RWPE2 (cell line): ENCODE measurements around the gene TEKT3.

Experiments
- ATAC-seq: fragments of 200-7000 bp; cut with Tn5 transposase; 3 replicates; pipeline ENCODE4 v1.9.1; 2021; ENCODE audit warnings: low read depth
- DNase-seq: peaks from one replicate; pipeline ENCODE4 v3.0.0-alpha.2; 2020; ENCODE audit warnings: low spot score
- H3K27ac ChIP-seq: fragments of 450-650 bp; 2 replicates; pipeline ENCODE4 v1.5.1; 2017; ENCODE audit warnings: mild to moderate bottlenecking; ENCODE audit not compliant: poor library complexity, severe bottlenecking
- H3K27me3 ChIP-seq: fragments of 250-450 bp; sonication (Bioruptor Pico); 2 replicates; pipeline ENCODE4 v1.5.1; 2021; ENCODE audit warnings: mild to moderate bottlenecking, moderate library complexity; ENCODE audit not compliant: insufficient read depth, poor library complexity, severe bottlenecking
- H3K36me3 ChIP-seq: fragments of 250-450 bp; sonication (Bioruptor Pico); 2 replicates; pipeline ENCODE4 v1.5.1; 2020; ENCODE audit warnings: low read depth, mild to moderate bottlenecking, moderate library complexity
- H3K4me1 ChIP-seq: fragments of 250-450 bp; sonication (Bioruptor Pico); 2 replicates; pipeline ENCODE4 v1.5.1; 2021; ENCODE audit warnings: mild to moderate bottlenecking, moderate library complexity; ENCODE audit not compliant: insufficient read depth, poor library complexity, severe bottlenecking
- H3K4me3 ChIP-seq: fragments of 250-450 bp; sonication (Bioruptor Pico); 2 replicates; pipeline ENCODE4 v1.5.1; 2021; ENCODE audit warnings: mild to moderate bottlenecking, moderate library complexity; ENCODE audit not compliant: severe bottlenecking
- H3K9me3 ChIP-seq: fragments of 250-450 bp; sonication (Bioruptor Pico); 2 replicates; pipeline ENCODE4 v1.5.1; 2021; ENCODE audit warnings: mild to moderate bottlenecking, moderate library complexity; ENCODE audit not compliant: severe bottlenecking
- TF ChIP-seq, protein P1 (sequence below): fragments of 450-650 bp; IDR thresholded peaks from one replicate; pipeline ENCODE4 v1.5.1; 2017; ENCODE audit warnings: mild to moderate bottlenecking, moderate library complexity; ENCODE audit not compliant: poor library complexity, severe bottlenecking

Gene TEKT3

DNA sequence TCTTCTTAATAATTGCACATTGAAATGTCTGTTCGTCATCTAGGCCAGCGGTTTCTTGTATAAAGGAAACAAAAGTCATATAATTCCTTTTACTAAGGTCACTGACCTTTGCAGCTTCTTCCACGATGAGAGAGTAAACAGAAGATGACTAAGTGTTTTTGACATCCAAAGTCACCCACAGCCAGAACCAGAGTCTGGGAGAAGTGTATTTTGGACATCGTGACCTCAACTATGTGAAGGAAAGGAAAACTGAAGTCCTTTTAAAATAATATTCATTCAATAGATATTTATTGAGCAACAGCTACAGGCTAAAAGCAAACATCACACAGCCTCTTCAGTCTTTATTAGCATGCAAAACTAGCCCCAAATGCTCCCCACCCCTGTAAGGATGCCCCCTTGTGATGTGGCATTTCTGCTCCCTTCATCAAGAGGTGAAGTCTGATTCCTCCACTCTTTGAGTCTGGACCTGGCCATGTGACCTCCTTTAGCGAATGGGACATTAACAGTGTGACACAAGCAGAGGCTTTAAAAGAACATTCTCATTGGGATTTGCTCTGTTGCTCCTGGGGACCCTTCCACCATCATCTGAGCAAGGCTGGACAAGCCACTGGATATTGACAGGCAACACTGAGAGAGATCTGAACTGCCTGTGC lies 68.1 kb downstream of the TEKT3 start:
- TF ChIP-seq, protein P1, sequence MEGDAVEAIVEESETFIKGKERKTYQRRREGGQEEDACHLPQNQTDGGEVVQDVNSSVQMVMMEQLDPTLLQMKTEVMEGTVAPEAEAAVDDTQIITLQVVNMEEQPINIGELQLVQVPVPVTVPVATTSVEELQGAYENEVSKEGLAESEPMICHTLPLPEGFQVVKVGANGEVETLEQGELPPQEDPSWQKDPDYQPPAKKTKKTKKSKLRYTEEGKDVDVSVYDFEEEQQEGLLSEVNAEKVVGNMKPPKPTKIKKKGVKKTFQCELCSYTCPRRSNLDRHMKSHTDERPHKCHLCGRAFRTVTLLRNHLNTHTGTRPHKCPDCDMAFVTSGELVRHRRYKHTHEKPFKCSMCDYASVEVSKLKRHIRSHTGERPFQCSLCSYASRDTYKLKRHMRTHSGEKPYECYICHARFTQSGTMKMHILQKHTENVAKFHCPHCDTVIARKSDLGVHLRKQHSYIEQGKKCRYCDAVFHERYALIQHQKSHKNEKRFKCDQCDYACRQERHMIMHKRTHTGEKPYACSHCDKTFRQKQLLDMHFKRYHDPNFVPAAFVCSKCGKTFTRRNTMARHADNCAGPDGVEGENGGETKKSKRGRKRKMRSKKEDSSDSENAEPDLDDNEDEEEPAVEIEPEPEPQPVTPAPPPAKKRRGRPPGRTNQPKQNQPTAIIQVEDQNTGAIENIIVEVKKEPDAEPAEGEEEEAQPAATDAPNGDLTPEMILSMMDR = no peak
- H3K27me3 ChIP-seq = no peaks in the 10 kb centered on the region
- ATAC-seq (peak; percentile 82), DNase-seq (no peak)
- H3K4me3 ChIP-seq = no peak overlapping the region
- no peaks in the 10 kb centered on the region for H3K36me3 ChIP-seq
- H3K4me1 ChIP-seq = peaks cover 3% of the 10 kb centered on the region
- H3K9me3 ChIP-seq = no peaks in the 10 kb centered on the region
- H3K27ac ChIP-seq = no peak overlapping the region

DNA sequence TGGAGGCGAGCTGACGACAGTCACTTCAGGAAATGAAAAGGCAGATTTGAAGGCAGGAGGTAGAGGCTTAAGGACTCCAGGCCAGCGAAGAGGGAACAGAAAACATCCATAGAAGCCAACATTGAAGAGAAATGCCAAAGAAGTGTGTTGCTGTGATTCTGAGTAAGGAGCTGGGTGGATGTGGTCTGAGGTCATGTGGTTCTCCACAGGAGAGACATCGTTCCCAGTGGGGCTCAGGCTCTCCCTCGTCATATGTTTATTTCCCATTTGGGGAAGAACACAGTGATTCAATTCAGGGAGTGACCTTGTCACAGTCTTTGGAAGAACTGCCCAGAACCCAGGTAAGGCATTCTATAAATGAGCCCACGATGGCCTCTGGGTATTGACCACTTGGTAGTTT lies 69.7 kb downstream of the TEKT3 start:
- DNase-seq (no peak), ATAC-seq (no peak)
- TF ChIP-seq, protein P1 = no peak
- H3K27me3 ChIP-seq = peaks cover 9% of the 10 kb centered on the region
- no peaks in the 10 kb centered on the region for H3K9me3 ChIP-seq
- no peak overlapping the region for H3K27ac ChIP-seq
- peaks cover 3% of the 10 kb centered on the region for H3K4me1 ChIP-seq
- no peaks in the 10 kb centered on the region for H3K36me3 ChIP-seq
- no peak overlapping the region for H3K4me3 ChIP-seq

DNA sequence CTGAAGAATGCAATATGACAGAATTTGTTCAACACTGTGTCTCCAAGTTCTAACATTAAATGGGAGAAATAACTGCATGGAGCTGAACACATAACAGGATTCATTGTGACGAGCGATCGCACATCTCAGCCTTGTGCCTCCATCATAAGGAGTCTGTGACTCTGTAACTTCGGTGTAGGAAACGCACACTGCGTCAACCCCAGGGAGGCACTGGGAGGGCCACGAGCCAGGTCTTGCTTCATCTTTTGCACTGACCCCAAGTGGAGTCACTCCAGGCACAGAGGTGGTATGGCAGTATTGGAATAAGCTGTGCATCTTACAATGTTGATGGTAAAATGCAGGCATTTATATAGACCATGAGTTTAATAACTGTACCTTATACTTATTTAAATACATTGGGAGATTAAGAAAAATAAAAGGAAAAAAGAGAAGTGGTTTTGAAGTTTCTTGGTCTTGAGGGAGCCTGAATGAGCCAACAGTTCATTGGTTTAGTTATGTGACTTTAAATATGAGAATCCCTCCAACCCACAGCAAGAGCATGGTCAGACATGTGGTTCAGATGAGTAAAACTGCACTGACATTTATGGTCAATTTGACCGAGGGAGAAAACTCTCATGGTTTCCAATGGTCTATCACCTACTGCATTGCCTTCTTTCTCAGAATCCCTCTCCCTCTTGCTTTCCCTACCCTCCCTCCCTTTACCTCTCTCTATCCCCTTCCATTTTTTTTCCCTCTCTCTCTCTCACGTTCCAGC lies 70.6 kb downstream of the TEKT3 start:
- Histone ChIP-seq H3K27me3 (peaks cover 16% of the 10 kb centered on the region), H3K4me1 (peaks cover 3% of the 10 kb centered on the region), H3K4me3 (no peak overlapping the region), H3K27ac (no peak overlapping the region), H3K9me3 (no peaks in the 10 kb centered on the region), H3K36me3 (no peaks in the 10 kb centered on the region)
- TF ChIP-seq, protein P1 = no peak
- no peak for DNase-seq
- no peak for ATAC-seq

DNA sequence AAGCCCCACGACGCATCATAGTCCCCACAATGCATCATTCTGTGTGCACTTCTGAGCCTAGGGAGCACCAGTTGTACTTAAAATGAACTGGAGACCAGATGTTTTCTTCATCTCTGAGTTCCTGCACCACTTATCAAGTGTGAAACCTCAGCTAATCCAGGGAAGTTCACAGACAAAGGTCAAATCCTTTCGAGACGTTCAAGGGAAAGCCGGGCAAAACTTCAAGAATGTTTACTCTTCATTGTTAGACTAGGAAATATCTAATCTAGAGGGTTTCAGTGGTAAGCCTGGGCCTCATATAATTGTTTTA lies 71.7 kb downstream of the TEKT3 start:
- no peak for ATAC-seq
- H3K27me3 ChIP-seq = peaks cover 27% of the 10 kb centered on the region

More for the DNA sequence above, 71.7 kb downstream of the TEKT3 start:
- Histone ChIP-seq H3K36me3 (no peaks in the 10 kb centered on the region), H3K4me3 (no peak overlapping the region), H3K27ac (no peak overlapping the region), H3K9me3 (no peaks in the 10 kb centered on the region), H3K4me1 (peaks cover 3% of the 10 kb centered on the region)
- no peak for DNase-seq
- TF ChIP-seq, protein P1 = no peak
